Measurements from ENCODE around the gene LUZP1.

LUZP1 gene

DNA sequence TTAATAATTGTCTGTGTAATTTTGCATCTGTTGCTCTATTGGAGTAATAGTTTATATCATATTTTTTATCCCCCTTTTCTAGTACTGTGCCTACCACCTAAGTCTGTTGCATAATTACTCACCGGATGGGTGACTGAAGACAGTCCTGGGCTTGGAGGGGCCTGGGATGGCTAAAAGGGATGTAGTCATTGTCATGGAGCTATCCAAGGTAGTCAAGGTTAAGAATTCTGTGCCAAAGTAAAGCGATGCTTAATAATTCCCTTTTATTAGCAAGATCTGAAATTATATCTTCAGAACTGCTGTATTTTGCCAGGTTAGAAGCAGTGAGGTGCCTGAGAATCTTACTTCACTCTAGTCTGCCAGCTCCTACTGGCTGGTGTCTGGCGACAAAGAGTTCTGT, 87.8 kb downstream of the LUZP1 start:
- DNase-seq = no peak

DNA sequence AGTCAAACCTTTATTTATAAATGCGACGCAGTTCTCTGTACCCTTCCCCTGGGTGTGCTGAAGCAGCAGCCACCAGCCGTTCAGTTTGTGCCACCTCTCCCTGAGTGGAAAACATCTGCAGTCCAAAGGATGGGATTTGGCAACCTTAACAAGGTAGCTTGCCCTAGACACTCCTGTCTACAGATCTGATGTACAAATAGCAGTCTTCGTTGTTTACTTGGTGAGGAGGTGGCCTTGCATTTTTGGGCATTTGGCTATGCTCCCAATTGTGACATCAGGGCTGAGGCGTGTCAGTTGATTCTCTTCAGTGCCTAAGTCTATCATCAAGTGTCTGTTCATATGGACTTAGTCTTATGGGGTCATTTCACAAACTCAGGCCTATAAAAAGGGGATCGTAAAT, 89.6 kb downstream of the LUZP1 start:
- DNase-seq = no peak

GRCh38 chr1:23074012-23074411, 94.6 kb downstream of the LUZP1 start:
- no peak for DNase-seq

DNA sequence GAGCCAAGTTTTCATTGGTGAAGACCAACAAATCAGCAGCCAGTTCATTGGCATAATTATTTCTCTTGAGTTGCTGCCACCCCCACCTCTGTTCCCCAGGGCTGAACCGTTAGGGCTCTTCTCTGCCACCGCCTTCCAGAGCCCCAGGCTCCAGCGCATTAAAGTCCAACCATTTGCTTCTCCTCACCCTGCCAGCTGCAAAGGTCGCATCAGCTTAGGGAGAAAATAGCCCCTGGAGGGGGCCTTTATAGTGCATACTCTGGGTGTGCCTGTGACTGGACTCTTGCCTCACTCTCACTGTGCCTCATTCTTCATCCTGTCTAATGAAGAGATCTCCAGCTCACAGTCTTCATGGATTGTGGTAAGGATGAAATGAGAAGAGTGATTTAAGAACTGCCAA, 99.0 kb downstream of the LUZP1 start:
- no peak for DNase-seq

DNA sequence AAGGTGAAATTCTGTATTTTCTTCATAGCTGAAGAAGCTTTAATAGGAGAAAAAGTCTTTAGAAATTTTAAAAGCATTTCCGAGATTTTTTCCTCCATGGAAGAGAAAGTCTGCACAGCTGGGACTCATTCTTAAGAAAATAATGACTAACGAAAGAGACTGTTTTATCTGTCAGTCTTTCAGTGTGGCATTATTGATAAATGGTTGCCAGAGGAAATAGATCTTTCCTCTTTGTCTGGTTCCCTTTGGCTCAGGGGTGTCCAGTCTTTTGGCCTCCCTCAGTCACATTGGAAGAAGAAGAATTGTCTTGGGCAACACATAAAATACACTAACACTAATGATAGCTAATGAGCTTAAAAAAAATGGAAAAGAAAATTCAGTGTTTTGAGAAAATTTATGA, 99.5 kb downstream of the LUZP1 start:
- no peak for DNase-seq

DNA sequence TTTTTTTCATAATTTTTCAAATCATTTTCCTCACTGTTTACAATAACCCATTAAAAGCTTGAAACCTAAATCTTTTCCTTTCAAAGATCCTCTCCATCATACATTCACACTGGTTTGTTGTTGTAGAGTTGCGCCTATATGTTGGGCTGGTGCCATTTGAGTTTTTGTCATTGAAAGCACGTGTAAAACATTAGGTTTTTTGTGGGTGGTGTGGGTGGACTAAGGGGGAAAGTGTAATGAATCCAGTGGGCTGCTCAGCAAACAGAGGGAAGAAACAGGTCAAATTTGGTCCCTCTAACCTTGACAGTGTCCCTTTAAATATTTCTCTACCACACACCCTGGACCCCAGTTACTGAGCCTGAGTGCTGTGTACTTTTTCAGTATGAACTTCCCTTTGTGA, 102.6 kb downstream of the LUZP1 start:
- DNase-seq = no peak

DNA sequence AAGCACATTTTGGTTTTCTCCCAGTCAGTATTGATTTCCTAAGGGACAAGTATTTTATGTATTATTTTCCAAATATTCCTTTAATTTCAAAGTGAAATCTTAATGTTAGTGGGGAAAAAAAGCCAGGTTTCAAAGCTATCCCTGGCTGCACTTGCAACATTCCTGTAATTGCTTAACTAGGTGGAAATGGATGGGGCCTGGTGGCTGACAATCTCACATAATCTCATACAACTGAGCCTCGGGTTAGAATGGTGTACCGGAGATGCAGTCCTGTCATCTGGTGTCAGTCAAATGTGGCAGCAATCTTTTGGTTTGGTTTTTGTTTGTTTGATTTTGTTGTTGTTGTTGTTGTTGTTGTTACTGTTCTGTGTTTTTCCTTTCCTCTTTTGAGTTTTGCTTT, 103.3 kb downstream of the LUZP1 start:
- DNase-seq = no peak

GRCh38 chr1:23062271-23062670, 106.4 kb downstream of the LUZP1 start:
- no peak for DNase-seq

DNA sequence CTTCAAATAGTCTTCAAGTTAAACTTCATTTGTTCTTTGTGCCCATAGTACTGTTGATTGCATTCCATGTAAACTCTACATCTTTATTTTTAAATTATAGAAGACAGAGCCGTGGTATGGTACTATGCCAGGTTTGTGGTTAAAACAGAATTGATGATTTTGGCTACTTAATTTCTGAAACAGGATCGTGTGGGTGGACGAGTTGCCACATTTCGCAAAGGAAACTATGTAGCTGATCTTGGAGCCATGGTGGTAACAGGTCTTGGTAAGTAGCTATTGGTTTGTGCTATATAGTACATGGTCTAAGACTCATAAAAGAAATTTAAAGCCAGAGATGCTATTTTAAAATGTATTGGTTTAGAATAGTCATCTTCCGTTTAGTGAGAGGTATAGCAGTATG, 111.4 kb downstream of the LUZP1 start:
- DNase-seq = no peak

DNA sequence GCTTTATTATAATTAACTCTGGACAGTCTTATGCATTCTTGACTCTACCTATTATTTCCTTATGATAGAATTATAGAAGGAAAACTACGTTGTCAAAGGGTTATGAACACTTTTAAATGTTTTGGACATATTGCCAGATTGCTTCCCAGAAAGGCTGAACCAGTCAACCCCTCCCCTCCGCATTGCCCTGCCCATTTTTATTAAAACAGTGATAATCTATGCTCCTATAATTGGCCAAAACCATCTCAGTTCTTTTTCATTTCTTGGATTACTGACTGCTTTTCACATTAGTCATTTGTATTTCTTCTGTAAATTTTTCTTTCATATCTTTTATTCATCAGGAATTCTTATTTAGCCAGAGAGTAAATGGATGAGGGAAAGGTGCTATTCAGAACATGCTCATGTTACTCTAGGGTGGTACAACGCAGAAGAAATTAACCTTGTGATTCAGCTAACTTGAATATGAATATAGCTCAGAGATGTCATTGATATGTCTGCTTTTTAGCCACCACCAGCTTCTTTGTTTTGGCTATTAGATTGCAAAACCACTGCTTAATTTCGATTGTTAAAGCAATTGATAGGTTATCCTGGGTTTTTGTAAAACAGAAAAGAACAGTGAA, 117.3 kb downstream of the LUZP1 start:
- no peak for DNase-seq

DNA sequence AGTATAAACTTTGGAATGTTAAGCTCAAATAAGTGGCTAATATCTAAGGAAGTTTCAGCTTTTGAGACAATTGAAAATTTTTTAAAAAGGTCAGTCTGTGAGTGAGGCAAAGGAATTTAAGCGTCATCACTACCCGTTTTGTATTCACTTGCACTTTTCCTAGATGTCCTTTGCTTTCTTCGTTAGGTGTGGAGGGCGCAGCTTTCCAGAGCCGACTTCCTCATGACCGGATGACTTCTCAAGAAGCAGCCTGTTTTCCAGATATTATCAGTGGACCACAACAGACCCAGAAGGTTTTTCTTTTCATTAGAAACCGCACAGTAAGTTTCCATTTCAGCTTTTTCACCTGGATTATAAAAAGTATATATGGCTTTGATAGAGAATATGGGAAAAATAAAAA, 118.5 kb downstream of the LUZP1 start:
- DNase-seq = no peak

DNA sequence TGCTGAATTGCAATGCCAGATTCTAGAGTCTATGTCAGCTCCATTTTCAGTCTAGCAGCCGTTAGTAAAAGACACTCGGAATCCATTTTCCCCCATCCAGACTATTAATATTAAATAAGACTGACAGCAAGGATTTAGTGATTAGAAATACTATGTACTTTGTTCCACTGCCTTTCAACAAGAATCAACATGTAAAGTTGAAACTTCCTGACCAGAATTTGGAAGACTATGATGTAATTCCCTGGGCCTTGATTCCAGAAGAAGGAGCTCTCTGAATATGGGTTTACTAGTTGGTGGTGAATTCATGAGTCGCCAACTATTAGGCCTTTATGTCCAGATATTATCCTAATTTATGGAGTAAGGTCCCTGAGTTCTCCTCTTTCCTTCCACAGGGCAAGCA, 124.6 kb downstream of the LUZP1 start:
- no peak for DNase-seq

DNA sequence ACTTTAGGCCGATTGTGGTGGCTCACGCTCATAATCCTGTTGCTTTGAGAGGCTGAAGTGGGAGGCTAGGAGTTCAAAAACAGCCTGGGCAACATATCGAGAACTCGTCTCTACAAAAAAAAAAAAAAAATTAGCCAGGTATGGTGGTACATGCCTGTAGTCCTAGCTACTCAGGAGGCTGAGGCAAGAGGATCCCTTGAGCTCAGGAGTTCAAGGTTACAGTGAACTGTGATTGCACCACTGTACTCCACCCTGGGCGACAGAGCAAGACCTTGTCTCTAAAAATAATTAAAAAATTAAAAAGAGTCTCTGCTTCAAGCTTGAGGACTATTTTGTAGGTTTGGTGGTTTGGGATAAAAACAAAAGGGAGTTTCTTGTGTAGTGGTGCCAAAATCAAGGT, 128.1 kb downstream of the LUZP1 start:
- no peak for DNase-seq

GRCh38 chr1:23039308-23039826, 129.3 kb downstream of the LUZP1 start:
- DNase-seq = no peak

DNA sequence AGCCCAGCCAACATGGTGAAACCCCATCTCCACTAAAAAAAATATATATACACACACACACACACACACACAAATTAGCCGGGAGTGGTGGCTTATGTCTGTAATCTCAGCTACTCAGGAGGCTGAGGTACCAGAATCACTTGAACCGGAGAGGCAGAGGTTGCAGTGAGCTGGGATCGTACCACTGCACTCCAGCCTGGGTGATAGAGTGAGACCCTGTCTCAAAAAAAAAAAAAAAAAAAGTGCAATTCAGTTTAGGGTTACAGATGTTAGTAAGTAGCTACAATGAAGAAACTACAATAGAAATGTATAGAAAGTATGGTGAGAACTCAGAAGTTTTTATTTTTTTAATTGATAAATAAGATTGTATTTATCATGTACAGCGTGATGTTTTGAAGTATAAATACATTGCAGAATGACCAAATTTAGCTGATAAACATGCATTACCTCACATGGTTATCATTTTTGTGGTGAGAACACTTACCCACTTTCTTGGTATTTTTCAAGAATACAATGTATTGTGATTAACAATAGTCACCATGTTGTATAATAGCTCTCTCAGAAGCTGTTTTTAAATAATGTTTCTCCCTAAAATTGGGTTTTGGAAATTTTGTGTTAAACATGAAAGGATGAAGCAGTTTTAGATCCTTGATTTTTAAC, 131.4 kb downstream of the LUZP1 start:
- no peak for DNase-seq

DNA sequence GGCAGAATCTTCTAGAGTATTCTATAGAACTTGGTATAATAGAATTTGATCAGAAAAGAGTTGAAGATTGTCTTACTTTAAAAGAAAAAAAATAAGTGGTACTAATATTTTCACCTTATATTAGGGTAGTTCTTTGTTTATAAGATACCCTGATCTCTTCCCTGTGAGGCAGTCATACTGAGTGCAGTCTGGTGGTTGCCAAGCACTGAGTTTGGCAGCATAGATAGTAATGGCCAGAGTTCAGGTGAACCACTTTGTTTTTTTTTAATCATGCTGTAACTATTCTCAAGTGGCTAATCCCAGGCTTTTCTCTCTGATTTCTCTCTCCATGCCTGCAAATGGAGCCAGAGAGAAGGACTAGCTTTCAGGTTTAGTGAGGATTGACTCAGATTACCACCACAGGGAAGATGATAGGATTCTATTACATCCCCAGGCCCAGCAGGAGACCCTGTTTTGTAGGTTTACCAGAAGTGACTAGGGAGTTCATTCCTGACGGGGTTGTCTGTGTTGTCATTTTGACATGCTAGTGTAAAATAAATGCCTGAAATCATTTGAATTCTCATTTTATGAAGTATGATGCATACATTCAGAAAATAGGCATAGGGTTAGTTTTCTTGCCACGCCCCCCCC, 132.7 kb downstream of the LUZP1 start:
- no peak for DNase-seq

All from islet precursor cell (in vitro differentiated cells).